Type B pancreatic cell (in vitro differentiated cells): Measurements from ENCODE around the gene CREB5. TPM values are rescaled to one million over a fixed set of nuclear protein-coding genes. Genes with fewer than 3 reads are reported as not detected.

ENCODE experiments used
- DNase-seq: peaks from one replicate; pipeline ENCODE4 v3.0.0; 2021; ENCODE audit warnings: mixed read lengths; ENCODE audit not compliant: unreplicated experiment; ENCODE audit errors: extremely low spot score
- H3K27ac Mint-ChIP-seq: 2 replicates; pipeline ENCODE4 v1.8.0; 2021; ENCODE audit warnings: mild to moderate bottlenecking, mixed read lengths
- H3K27me3 Mint-ChIP-seq: 2 replicates; pipeline ENCODE4 v1.8.0; 2021; ENCODE audit warnings: mixed read lengths
- H3K36me3 Mint-ChIP-seq: 2 replicates; pipeline ENCODE4 v1.8.0; 2021; ENCODE audit warnings: mixed read lengths
- H3K4me1 Mint-ChIP-seq: one replicate; pipeline ENCODE4 v1.8.0; 2021; ENCODE audit warnings: mixed read lengths; ENCODE audit not compliant: unreplicated experiment
- H3K4me3 Mint-ChIP-seq: 2 replicates; pipeline ENCODE4 v1.8.0; 2021; ENCODE audit warnings: mild to moderate bottlenecking, mixed read lengths
- H3K9me3 Mint-ChIP-seq: 2 replicates; pipeline ENCODE4 v1.8.0; 2021; ENCODE audit warnings: mixed read lengths
- total RNA-seq: library from RNA; stranded (reverse); gene quantifications from 2 replicates; pipeline ENCODE4 v1.2.1, GENCODE V29; 2021; ENCODE audit warnings: low replicate concordance
- TF ChIP-seq, protein P1 (sequence below): fragments of 200-600 bp; sonication (generic); conservative IDR thresholded peaks from 2 replicates; pipeline ENCODE4 v1.5.0; 2021; ENCODE audit warnings: antibody characterized with exemption, mild to moderate bottlenecking

Gene CREB5
- total RNA-seq, 1 donor from 2014 or later = 31.0 TPM

DNA sequence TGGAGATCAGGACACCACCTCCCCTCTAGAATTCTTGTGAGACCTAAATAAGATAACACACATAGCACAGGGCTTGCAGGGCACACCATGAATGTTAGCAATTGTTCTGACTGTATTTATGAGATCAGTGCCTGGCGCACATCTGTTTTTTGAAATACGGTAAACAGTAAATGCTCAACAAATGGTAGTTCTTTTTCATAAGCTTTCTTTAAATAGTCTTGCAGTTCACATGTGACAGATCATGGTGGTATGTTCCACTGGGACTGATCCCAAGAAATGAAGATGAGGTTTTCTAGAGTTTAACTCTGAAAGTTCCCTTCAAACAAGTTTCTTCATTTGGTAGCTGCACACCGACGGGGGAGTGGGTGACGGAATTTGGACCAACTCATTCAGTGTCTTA lies 34.8 kb downstream of the CREB5 start:
- H3K9me3 Mint-ChIP-seq = no peaks in the 10 kb centered on the region
- peaks cover 10% of the 10 kb centered on the region for H3K36me3 Mint-ChIP-seq
- DNase-seq = no peak
- TF ChIP-seq, protein P1, sequence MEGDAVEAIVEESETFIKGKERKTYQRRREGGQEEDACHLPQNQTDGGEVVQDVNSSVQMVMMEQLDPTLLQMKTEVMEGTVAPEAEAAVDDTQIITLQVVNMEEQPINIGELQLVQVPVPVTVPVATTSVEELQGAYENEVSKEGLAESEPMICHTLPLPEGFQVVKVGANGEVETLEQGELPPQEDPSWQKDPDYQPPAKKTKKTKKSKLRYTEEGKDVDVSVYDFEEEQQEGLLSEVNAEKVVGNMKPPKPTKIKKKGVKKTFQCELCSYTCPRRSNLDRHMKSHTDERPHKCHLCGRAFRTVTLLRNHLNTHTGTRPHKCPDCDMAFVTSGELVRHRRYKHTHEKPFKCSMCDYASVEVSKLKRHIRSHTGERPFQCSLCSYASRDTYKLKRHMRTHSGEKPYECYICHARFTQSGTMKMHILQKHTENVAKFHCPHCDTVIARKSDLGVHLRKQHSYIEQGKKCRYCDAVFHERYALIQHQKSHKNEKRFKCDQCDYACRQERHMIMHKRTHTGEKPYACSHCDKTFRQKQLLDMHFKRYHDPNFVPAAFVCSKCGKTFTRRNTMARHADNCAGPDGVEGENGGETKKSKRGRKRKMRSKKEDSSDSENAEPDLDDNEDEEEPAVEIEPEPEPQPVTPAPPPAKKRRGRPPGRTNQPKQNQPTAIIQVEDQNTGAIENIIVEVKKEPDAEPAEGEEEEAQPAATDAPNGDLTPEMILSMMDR = no peak
- no peak overlapping the region for H3K4me3 Mint-ChIP-seq
- no peak overlapping the region for H3K27ac Mint-ChIP-seq
- H3K27me3 Mint-ChIP-seq = peaks cover 23% of the 10 kb centered on the region
- H3K4me1 Mint-ChIP-seq = no peaks in the 10 kb centered on the region

DNA sequence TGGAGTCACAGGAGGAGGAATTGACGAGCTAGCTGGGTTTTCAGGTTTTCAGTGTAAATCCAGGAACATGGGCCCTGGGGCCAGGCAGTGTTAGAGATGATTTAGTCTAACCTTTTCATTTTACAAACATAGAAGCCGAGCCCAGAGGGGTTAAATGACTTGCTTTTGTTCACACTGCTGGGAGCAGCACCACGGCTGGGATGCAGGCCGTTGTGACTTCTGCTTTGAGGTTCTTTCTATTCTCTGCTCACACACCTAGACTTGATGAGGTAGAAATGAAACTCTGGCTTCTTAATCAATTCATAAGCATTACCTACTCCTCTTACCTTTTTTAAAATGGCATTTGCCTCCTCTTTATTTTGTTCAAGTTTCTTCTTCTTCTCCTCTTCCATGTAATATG lies 36.4 kb downstream of the CREB5 start:
- H3K27ac Mint-ChIP-seq = no peak overlapping the region
- no peaks in the 10 kb centered on the region for H3K4me1 Mint-ChIP-seq
- peaks cover 17% of the 10 kb centered on the region for H3K27me3 Mint-ChIP-seq
- H3K36me3 Mint-ChIP-seq = no peaks in the 10 kb centered on the region
- no peak for DNase-seq
- no peak overlapping the region for H3K4me3 Mint-ChIP-seq
- TF ChIP-seq, protein P1 = no peak
- H3K9me3 Mint-ChIP-seq = no peaks in the 10 kb centered on the region

DNA sequence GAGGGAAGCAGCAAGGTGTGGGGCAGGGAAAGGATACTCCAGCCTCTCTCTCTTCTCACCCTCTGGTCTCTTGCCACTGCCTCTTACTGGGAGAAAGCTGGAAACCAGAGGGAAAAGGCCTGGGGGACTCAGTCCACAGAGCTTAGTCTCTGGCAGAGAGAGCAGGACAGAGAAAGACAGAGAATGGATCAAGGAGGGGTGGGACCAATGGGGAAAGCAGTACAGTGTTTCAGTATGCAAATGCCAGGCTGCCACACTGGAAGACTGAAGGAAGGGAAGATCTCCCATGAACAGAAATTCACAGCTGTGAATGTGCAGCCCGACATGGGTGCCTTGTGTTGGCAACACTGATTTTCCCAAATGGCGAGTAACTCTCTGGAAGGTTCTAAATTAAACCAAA lies 40.4 kb downstream of the CREB5 start:
- peaks cover 13% of the 10 kb centered on the region for H3K27me3 Mint-ChIP-seq
- H3K4me1 Mint-ChIP-seq = peaks cover 16% of the 10 kb centered on the region
- no peaks in the 10 kb centered on the region for H3K36me3 Mint-ChIP-seq
- no peak for DNase-seq
- TF ChIP-seq, protein P1 = no peak
- no peak overlapping the region for H3K4me3 Mint-ChIP-seq
- no peaks in the 10 kb centered on the region for H3K9me3 Mint-ChIP-seq
- H3K27ac Mint-ChIP-seq = no peak overlapping the region

DNA sequence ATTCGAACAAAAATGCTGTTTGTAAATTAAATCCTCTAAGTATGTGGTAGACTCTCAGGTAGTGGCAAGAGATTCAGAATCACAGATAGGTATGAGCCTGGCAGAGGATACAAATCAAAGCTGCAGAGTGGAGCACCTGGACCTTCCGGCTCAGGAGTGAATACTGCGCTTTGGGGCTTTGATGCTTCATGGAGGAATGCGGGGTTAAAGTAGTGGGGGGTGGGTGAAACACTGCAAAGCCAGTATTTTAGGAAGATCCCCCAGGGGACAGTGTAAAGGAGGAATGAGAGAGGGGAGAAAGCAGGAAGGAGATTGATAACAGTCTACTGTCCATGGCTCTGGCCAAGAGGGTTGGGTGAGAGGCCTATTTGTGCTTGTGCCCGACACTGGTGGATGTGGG lies 43.2 kb downstream of the CREB5 start:
- Mint-ChIP-seq H3K27me3 (peaks cover 8% of the 10 kb centered on the region), H3K27ac (no peak overlapping the region), H3K4me3 (no peak overlapping the region), H3K36me3 (no peaks in the 10 kb centered on the region), H3K4me1 (peaks cover 16% of the 10 kb centered on the region), H3K9me3 (no peaks in the 10 kb centered on the region)
- no peak for DNase-seq
- TF ChIP-seq, protein P1 = no peak

DNA sequence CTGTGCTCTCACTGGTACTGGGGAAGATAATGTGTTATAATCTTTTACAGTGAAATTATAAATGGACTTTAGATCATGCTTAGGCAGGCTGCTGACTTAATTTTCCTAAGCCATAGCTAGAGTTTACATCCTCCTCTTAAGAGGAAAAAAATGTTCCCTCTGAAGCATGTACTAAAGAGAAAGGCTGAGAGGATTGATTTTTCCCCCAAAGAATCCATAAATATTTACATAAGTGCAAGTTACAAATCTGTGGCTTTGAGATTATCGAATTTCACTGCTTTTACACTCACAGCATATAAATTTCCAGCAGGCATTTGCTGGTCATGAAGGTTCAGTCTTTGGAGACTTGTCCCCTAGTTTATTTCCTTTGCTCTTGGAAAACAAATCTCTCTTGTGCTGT lies 43.7 kb downstream of the CREB5 start:
- TF ChIP-seq, protein P1 = no peak
- Mint-ChIP-seq H3K4me1 (peaks cover 16% of the 10 kb centered on the region), H3K27me3 (peaks cover 5% of the 10 kb centered on the region), H3K27ac (no peak overlapping the region), H3K36me3 (no peaks in the 10 kb centered on the region), H3K4me3 (no peak overlapping the region), H3K9me3 (no peaks in the 10 kb centered on the region)
- no peak for DNase-seq

DNA sequence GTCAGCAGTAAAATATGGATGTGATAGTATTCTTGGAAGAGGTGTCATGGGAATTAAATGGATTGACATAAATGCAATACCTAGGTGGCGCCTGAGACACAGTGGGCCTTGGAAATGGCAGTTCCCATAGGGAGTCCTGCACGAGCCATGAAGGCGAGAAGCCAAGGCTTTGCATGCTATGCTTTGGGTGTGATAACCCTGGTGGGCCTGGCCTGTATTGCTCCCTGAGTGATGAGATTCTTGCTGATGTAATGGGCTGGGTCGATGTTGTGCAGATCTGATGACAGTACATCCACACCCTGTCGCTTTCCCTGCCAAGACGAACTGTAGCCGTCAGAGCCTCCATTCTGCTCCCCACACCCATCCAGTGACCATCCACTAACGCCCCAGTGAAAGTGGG lies 46.4 kb downstream of the CREB5 start:
- TF ChIP-seq, protein P1 = peak; percentile 25
- DNase-seq = no peak
- Mint-ChIP-seq H3K4me1 (peaks cover 16% of the 10 kb centered on the region), H3K36me3 (no peaks in the 10 kb centered on the region), H3K9me3 (no peaks in the 10 kb centered on the region), H3K4me3 (no peak overlapping the region), H3K27me3 (peaks cover 12% of the 10 kb centered on the region), H3K27ac (no peak overlapping the region)
